ENCODE results near the gene TRAF3IP3.

Gene TRAF3IP3

GRCh38 chr1:209820986-209821385 is 65.1 kb downstream of the TRAF3IP3 start:
- peaks cover 15% of the 10 kb centered on the region for H3K4me1 ChIP-seq (ENCODE audit: control insufficient read depth, insufficient read depth, low read length)
- H3K4me3 ChIP-seq (ENCODE audit: low read length), result no peak overlapping the region
- H3K9me3 ChIP-seq (replicated peaks; ENCODE audit: low read length), result no peaks in the 10 kb centered on the region
- no peak overlapping the region for H3K9ac ChIP-seq (ENCODE audit: low read depth, low read length)
- H3K36me3 ChIP-seq (ENCODE audit: insufficient read depth, low read length), result no peaks in the 10 kb centered on the region
- H3K4me2 ChIP-seq (ENCODE audit: low read length), result no peak overlapping the region
- H3K27me3 ChIP-seq (ENCODE audit: control insufficient read depth, insufficient read depth, low read length), result peaks cover 6% of the 10 kb centered on the region

- Histone ChIP-seq H3K36me3 (ENCODE audit: insufficient read depth, low read length) (no peaks in the 10 kb centered on the region), H3K4me3 (ENCODE audit: low read length) (peak overlapping the region; percentile 35), H3K4me2 (ENCODE audit: low read length) (peak overlapping the region; percentile 65), H3K9me3 (replicated peaks; ENCODE audit: low read length) (no peaks in the 10 kb centered on the region), H3K27me3 (ENCODE audit: control insufficient read depth, insufficient read depth, low read length) (peaks cover 6% of the 10 kb centered on the region), H3K9ac (ENCODE audit: low read depth, low read length) (peak overlapping the region; percentile 16), H3K4me1 (ENCODE audit: control insufficient read depth, insufficient read depth, low read length) (peaks cover 15% of the 10 kb centered on the region)
Measured at GRCh38 chr1:209822706-209823105, 66.9 kb downstream of the TRAF3IP3 start.

- H3K9ac ChIP-seq (ENCODE audit: low read depth, low read length), result peak overlapping the region; percentile 16
- no peaks in the 10 kb centered on the region for H3K9me3 ChIP-seq (replicated peaks; ENCODE audit: low read length)
- peaks cover 15% of the 10 kb centered on the region for H3K4me1 ChIP-seq (ENCODE audit: control insufficient read depth, insufficient read depth, low read length)
- H3K4me3 ChIP-seq (ENCODE audit: low read length), result peak overlapping the region; percentile 35
- H3K27me3 ChIP-seq (ENCODE audit: control insufficient read depth, insufficient read depth, low read length), result peaks cover 6% of the 10 kb centered on the region
- H3K36me3 ChIP-seq (ENCODE audit: insufficient read depth, low read length), result no peaks in the 10 kb centered on the region
- H3K4me2 ChIP-seq (ENCODE audit: low read length), result peak overlapping the region; percentile 65
Measured at GRCh38 chr1:209823143-209824041, 67.5 kb downstream of the TRAF3IP3 start.

GRCh38 chr1:209825591-209826434 is 70.0 kb downstream of the TRAF3IP3 start:
- Histone ChIP-seq H3K4me2 (ENCODE audit: low read length) (no peak overlapping the region), H3K9me3 (replicated peaks; ENCODE audit: low read length) (no peaks in the 10 kb centered on the region), H3K4me3 (ENCODE audit: low read length) (no peak overlapping the region), H3K27me3 (ENCODE audit: control insufficient read depth, insufficient read depth, low read length) (no peaks in the 10 kb centered on the region), H3K4me1 (ENCODE audit: control insufficient read depth, insufficient read depth, low read length) (peaks cover 36% of the 10 kb centered on the region), H3K9ac (ENCODE audit: low read depth, low read length) (no peak overlapping the region), H3K36me3 (ENCODE audit: insufficient read depth, low read length) (peaks cover 3% of the 10 kb centered on the region)

GRCh38 chr1:209827384-209828262 is 71.8 kb downstream of the TRAF3IP3 start, which contains the start of gene UTP25:
Gene UTP25 (plus strand): TSS chr1:209827972. CDS start chr1:209828064, 92 bp downstream.
- Histone ChIP-seq H3K4me3 (ENCODE audit: low read length) (peak within 1 kb of the TSS; percentile 92), H3K4me1 (ENCODE audit: control insufficient read depth, insufficient read depth, low read length) (peaks cover 49% of the 10 kb centered on the region), H3K36me3 (ENCODE audit: insufficient read depth, low read length) (peaks cover 14% of the 10 kb centered on the region), H3K4me2 (ENCODE audit: low read length) (peak within 1 kb of the TSS; percentile 84), H3K9me3 (replicated peaks; ENCODE audit: low read length) (no peaks in the 10 kb centered on the region), H3K9ac (ENCODE audit: low read depth, low read length) (peak within 1 kb of the TSS; percentile 89), H3K27me3 (ENCODE audit: control insufficient read depth, insufficient read depth, low read length) (no peaks in the 10 kb centered on the region)

- peaks cover 37% of the 10 kb centered on the region for H3K4me1 ChIP-seq (ENCODE audit: control insufficient read depth, insufficient read depth, low read length)
- peaks cover 35% of the 10 kb centered on the region for H3K36me3 ChIP-seq (ENCODE audit: insufficient read depth, low read length)
- H3K9ac ChIP-seq (ENCODE audit: low read depth, low read length), result peak overlapping the region; percentile 52
- H3K27me3 ChIP-seq (ENCODE audit: control insufficient read depth, insufficient read depth, low read length), result no peaks in the 10 kb centered on the region
- no peaks in the 10 kb centered on the region for H3K9me3 ChIP-seq (replicated peaks; ENCODE audit: low read length)
- peak overlapping the region; percentile 63 for H3K4me2 ChIP-seq (ENCODE audit: low read length)
- peak overlapping the region; percentile 43 for H3K4me3 ChIP-seq (ENCODE audit: low read length)
Measured at GRCh38 chr1:209829716-209830115, 73.9 kb downstream of the TRAF3IP3 start.

GRCh38 chr1:209830722-209831121 is 74.9 kb downstream of the TRAF3IP3 start:
- Histone ChIP-seq H3K4me2 (ENCODE audit: low read length) (peak overlapping the region; percentile 63), H3K27me3 (ENCODE audit: control insufficient read depth, insufficient read depth, low read length) (no peaks in the 10 kb centered on the region), H3K4me1 (ENCODE audit: control insufficient read depth, insufficient read depth, low read length) (peaks cover 47% of the 10 kb centered on the region), H3K9ac (ENCODE audit: low read depth, low read length) (peak overlapping the region; percentile 52), H3K36me3 (ENCODE audit: insufficient read depth, low read length) (peaks cover 45% of the 10 kb centered on the region), H3K9me3 (replicated peaks; ENCODE audit: low read length) (no peaks in the 10 kb centered on the region), H3K4me3 (ENCODE audit: low read length) (peak overlapping the region; percentile 14)

- no peaks in the 10 kb centered on the region for H3K9me3 ChIP-seq (replicated peaks; ENCODE audit: low read length)
- peaks cover 51% of the 10 kb centered on the region for H3K36me3 ChIP-seq (ENCODE audit: insufficient read depth, low read length)
- peak overlapping the region; percentile 63 for H3K4me2 ChIP-seq (ENCODE audit: low read length)
- H3K4me3 ChIP-seq (ENCODE audit: low read length), result no peak overlapping the region
- H3K27me3 ChIP-seq (ENCODE audit: control insufficient read depth, insufficient read depth, low read length), result no peaks in the 10 kb centered on the region
- H3K9ac ChIP-seq (ENCODE audit: low read depth, low read length), result peak overlapping the region; percentile 52
- peaks cover 56% of the 10 kb centered on the region for H3K4me1 ChIP-seq (ENCODE audit: control insufficient read depth, insufficient read depth, low read length)
Measured at GRCh38 chr1:209831615-209832014, 75.8 kb downstream of the TRAF3IP3 start.

Measured in skeletal muscle satellite cell (primary cell).